Endothelial cell (in vitro differentiated cells): Measurements from ENCODE around the gene DIDO1. TPM values are rescaled to one million over a fixed set of nuclear protein-coding genes. Genes with fewer than 3 reads are reported as not detected.

Source experiments
- DNase-seq: peaks from one replicate; pipeline ENCODE4 v3.0.0; 2021; ENCODE audit warnings: low spot score
- H3K27ac Mint-ChIP-seq: one replicate; pipeline ENCODE4 v1.8.0; 2021; ENCODE audit warnings: mixed read lengths, inconsistent platforms; ENCODE audit not compliant: unreplicated experiment
- H3K27me3 Mint-ChIP-seq: one replicate; pipeline ENCODE4 v1.8.0; 2021; ENCODE audit warnings: mild to moderate bottlenecking, moderate library complexity, mixed read lengths, inconsistent platforms; ENCODE audit not compliant: unreplicated experiment
- H3K36me3 Mint-ChIP-seq: one replicate; pipeline ENCODE4 v1.8.0; 2021; ENCODE audit warnings: mild to moderate bottlenecking, low read depth, mixed read lengths, inconsistent platforms; ENCODE audit not compliant: unreplicated experiment
- H3K4me1 Mint-ChIP-seq: one replicate; pipeline ENCODE4 v1.8.0; 2021; ENCODE audit warnings: mild to moderate bottlenecking, mixed read lengths, inconsistent platforms; ENCODE audit not compliant: unreplicated experiment
- H3K4me3 Mint-ChIP-seq: one replicate; pipeline ENCODE4 v1.8.0; 2021; ENCODE audit warnings: mild to moderate bottlenecking, mixed read lengths, inconsistent platforms; ENCODE audit not compliant: unreplicated experiment
- H3K9me3 Mint-ChIP-seq: one replicate; pipeline ENCODE4 v1.8.0; 2021; ENCODE audit warnings: mixed read lengths, inconsistent platforms; ENCODE audit not compliant: unreplicated experiment
- CTCF ChIP-seq: fragments of 200-600 bp; sonication (generic); IDR thresholded peaks from one replicate; pipeline ENCODE4 v1.5.0; 2021; ENCODE audit warnings: antibody characterized with exemption; ENCODE audit not compliant: unreplicated experiment
- total RNA-seq: library from RNA; stranded (reverse); fragmentation: NEBNext Ultra II Directional; extraction: Animal tissue kit (Norgen Biotek cat#: 25700); gene quantifications from one replicate; pipeline ENCODE4 v1.2.1, GENCODE V29; 2021; ENCODE audit not compliant: unreplicated experiment

Gene DIDO1
- total RNA-seq, 1 donor from 2014 or later, result 61.0 TPM

GRCh38 chr20:62922451-62922921, 3.8 kb downstream of the DIDO1 start:
- DNase-seq, result no peak
- TF ChIP-seq CTCF, result no peak
- Mint-ChIP-seq H3K4me3 (no peak overlapping the region), H3K9me3 (no peaks in the 10 kb centered on the region), H3K36me3 (peaks cover 7% of the 10 kb centered on the region), H3K27ac (peak overlapping the region; percentile 79), H3K27me3 (peaks cover 4% of the 10 kb centered on the region), H3K4me1 (peaks cover 60% of the 10 kb centered on the region)

- Mint-ChIP-seq H3K27me3 (peaks cover 4% of the 10 kb centered on the region), H3K36me3 (peaks cover 4% of the 10 kb centered on the region), H3K27ac (no peak overlapping the region), H3K9me3 (no peaks in the 10 kb centered on the region), H3K4me1 (peaks cover 62% of the 10 kb centered on the region), H3K4me3 (no peak overlapping the region)
- peak; percentile 70 for DNase-seq
- TF ChIP-seq CTCF, result peak; percentile 86
These were observed 5.1 kb downstream of the DIDO1 start for GRCh38 chr20:62921119-62921687.

- H3K36me3 Mint-ChIP-seq, result peaks cover under 1% of the 10 kb centered on the region
- no peaks in the 10 kb centered on the region for H3K27me3 Mint-ChIP-seq
- H3K9me3 Mint-ChIP-seq, result no peaks in the 10 kb centered on the region
- no peak for DNase-seq
- H3K27ac Mint-ChIP-seq, result peak overlapping the region; percentile 91
- no peak overlapping the region for H3K4me3 Mint-ChIP-seq
- no peak for TF ChIP-seq CTCF
- peaks cover 59% of the 10 kb centered on the region for H3K4me1 Mint-ChIP-seq
These were observed 6.2 kb downstream of the DIDO1 start for GRCh38 chr20:62920039-62920645.

- H3K36me3 Mint-ChIP-seq, result no peaks in the 10 kb centered on the region
These were observed 7.5 kb downstream of the DIDO1 start for GRCh38 chr20:62918831-62919230.

More at GRCh38 chr20:62918831-62919230, 7.5 kb downstream of the DIDO1 start:
- DNase-seq, result no peak
- Mint-ChIP-seq H3K27ac (peak overlapping the region; percentile 90), H3K9me3 (no peaks in the 10 kb centered on the region), H3K4me3 (peak overlapping the region; percentile 47), H3K27me3 (no peaks in the 10 kb centered on the region), H3K4me1 (peaks cover 50% of the 10 kb centered on the region)
- TF ChIP-seq CTCF, result no peak
